Esophagus muscularis mucosa (tissue), 4 donors: ENCODE results near the gene ZNF366. TPM values are rescaled to one million over a fixed set of nuclear protein-coding genes. Genes with fewer than 3 reads are reported as not detected.
A peak's percentile ranks its signal among the peaks of the same experiment; 100 is the strongest.

ENCODE experiments used
- DNase-seq: peaks from one replicate; pipeline ENCODE4 v3.0.0-alpha.2; 2017; ENCODE audit errors: extremely low spot score
- H3K27ac ChIP-seq, 4 donors: fragments of 200-600 bp; sonication (generic); replicated peaks in 1 of 4; 1 replicate in 3 of 4; 2 replicates in 1 of 4; pipeline ENCODE4 v1.5.1; 2016 to 2019; ENCODE audit warnings: mild to moderate bottlenecking in 1 of 4
- H3K27me3 ChIP-seq, 4 donors: fragments of 200-600 bp; sonication (generic); one replicate each; pipeline versions ENCODE4 v1.5.1 to v1.6.0; 2016 to 2019
- H3K36me3 ChIP-seq, 4 donors: fragments of 200-600 bp; sonication (generic); one replicate each; pipeline ENCODE4 v1.5.1; 2016 to 2019
- H3K4me1 ChIP-seq, 4 donors: fragments of 200-600 bp; sonication (generic); one replicate each; pipeline ENCODE4 v1.5.1; 2016 to 2019
- H3K4me3 ChIP-seq, 4 donors: fragments of 200-600 bp; sonication (generic); 1 replicate in 2 of 4; 2 replicates in 2 of 4; pipeline ENCODE4 v1.5.1; 2016 to 2019; ENCODE audit warnings: mild to moderate bottlenecking in 4 of 4, moderate library complexity in 1 of 4
- H3K9me3 ChIP-seq, 4 donors: fragments of 200-600 bp; sonication (generic); 1 replicate in 3 of 4; 2 replicates in 1 of 4; pipeline ENCODE4 v1.5.1; 2016 to 2019
- EP300 ChIP-seq: sonication (generic); formaldehyde crosslinking; IDR thresholded peaks from one replicate; pipeline ENCODE4 v1.6.1; 2017; ENCODE audit warnings: antibody characterized with exemption
- POLR2A ChIP-seq: fragments of 450-650 bp; IDR thresholded peaks from one replicate; pipeline ENCODE4 v1.6.1; 2017; ENCODE audit warnings: antibody characterized with exemption, moderate library complexity, mild to moderate bottlenecking, low read depth
- POLR2AphosphoS5 ChIP-seq, 2 donors: sonication (generic); formaldehyde crosslinking; IDR thresholded peaks; one replicate each; pipeline ENCODE4 v1.6.1; 2017; ENCODE audit warnings: antibody characterized with exemption in 2 of 2
- WGBS: methylation state at CpG from one replicate; pipeline ENCODE4 v1.1.5; 2018; 5-methylcytosine and 5-hydroxymethylcytosine counted together
- intact Hi-C: fragments of 100-400 bp; cut with DNase I; formaldehyde crosslinking; loops from one replicate; pipeline ENCODE4 v1.15.1; 2023
- total RNA-seq, 4 donors: library from RNA; depleted of rRNA; stranded (reverse); fragments of >200 nt; gene quantifications; one replicate each; pipeline versions ENCODE4 v1.1.0 to v1.2.1, GENCODE V29; 2016
- TF ChIP-seq, protein P1 (sequence below), 3 experiments: fragments of 200-600 bp in 2 of 3; fragments of 450-650 bp in 1 of 3; sonication (generic) in 2 of 3; IDR thresholded peaks; one replicate each; pipeline ENCODE4 v1.5.1; 2017 to 2019; ENCODE audit warnings: antibody characterized with exemption in 3 of 3, mild to moderate bottlenecking in 2 of 3, moderate library complexity in 1 of 3

Gene ZNF366
- total RNA-seq, 4 donors from 2014 or later = 3.1 to 11.1 (median 5.0) TPM

- 92% methylated on average over 4 of the region's 4 CpGs for WGBS
- no peak for TF ChIP-seq POLR2AphosphoS5 (IDR thresholded peaks at IDR 0.05)
- H3K9me3 ChIP-seq = no peaks in the 10 kb centered on the region
- peaks cover 14 to 70% (median 65%) of the 10 kb centered on the region in 4 donors for H3K4me1 ChIP-seq
- H3K27me3 ChIP-seq = no peaks in the 10 kb centered on the region
- no peak for DNase-seq
- H3K27ac ChIP-seq = peak overlapping the region; percentile 22 to 63 (median 45)
- intact Hi-C loops = no loop called here
- no peak overlapping the region for H3K4me3 ChIP-seq
- peaks cover 0 to 20% (median 0%) of the 10 kb centered on the region in 4 donors for H3K36me3 ChIP-seq
Observed at GRCh38 chr5:72439192-72439591, 68.0 kb downstream of the ZNF366 start.

GRCh38 chr5:72438141-72438540 is 69.1 kb downstream of the ZNF366 start:
- H3K9me3 ChIP-seq = no peaks in the 10 kb centered on the region
- no peaks in the 10 kb centered on the region for H3K27me3 ChIP-seq
- no peak for DNase-seq
- intact Hi-C loops = no loop called here
- H3K36me3 ChIP-seq = peaks cover 0 to 9% (median 0%) of the 10 kb centered on the region in 4 donors
- TF ChIP-seq, protein P1, sequence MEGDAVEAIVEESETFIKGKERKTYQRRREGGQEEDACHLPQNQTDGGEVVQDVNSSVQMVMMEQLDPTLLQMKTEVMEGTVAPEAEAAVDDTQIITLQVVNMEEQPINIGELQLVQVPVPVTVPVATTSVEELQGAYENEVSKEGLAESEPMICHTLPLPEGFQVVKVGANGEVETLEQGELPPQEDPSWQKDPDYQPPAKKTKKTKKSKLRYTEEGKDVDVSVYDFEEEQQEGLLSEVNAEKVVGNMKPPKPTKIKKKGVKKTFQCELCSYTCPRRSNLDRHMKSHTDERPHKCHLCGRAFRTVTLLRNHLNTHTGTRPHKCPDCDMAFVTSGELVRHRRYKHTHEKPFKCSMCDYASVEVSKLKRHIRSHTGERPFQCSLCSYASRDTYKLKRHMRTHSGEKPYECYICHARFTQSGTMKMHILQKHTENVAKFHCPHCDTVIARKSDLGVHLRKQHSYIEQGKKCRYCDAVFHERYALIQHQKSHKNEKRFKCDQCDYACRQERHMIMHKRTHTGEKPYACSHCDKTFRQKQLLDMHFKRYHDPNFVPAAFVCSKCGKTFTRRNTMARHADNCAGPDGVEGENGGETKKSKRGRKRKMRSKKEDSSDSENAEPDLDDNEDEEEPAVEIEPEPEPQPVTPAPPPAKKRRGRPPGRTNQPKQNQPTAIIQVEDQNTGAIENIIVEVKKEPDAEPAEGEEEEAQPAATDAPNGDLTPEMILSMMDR (IDR thresholded peaks at IDR 0.05) = no peak
- no peak for TF ChIP-seq POLR2A
- TF ChIP-seq POLR2AphosphoS5 (IDR thresholded peaks at IDR 0.05) = no peak
- no peak for TF ChIP-seq EP300
- 89% methylated on average over 3 of the region's 3 CpGs for WGBS
- H3K4me3 ChIP-seq = no peak overlapping the region
- H3K4me1 ChIP-seq = peaks cover 23 to 71% (median 69%) of the 10 kb centered on the region in 4 donors
- H3K27ac ChIP-seq = no peak overlapping the region

DNA sequence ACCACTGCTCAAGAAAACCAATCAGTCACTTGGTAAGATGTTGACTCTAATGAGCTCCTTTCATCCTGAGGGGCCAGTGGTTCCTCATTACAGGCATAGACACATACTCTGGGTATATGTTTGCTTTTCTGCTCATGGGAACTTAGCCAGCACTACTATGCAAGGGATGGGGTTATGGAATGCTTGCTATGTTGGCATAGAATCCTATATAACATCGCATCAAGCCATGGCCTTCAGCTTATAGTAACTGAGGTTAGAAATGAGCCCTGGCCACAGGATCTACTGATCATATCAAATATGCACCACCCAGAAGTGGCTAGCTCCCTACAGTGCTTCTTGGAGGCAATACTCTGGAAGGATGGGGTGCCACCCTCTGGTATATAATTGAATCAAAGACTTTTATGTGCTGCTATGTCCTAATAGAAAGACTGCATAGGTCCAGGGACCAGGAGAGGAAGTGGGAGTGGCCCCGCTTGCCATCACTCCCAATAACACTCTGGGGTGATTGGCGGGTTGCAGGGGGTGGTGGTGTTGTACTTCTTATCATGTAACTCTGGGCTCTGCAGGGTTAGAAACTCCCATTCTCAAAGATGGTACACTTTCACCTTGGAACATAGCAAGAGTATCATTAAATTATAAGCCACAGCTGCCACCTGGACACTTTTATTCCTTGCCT is 70.3 kb downstream of the ZNF366 start:
- H3K27ac ChIP-seq = peak overlapping the region in 2 of 4 donors; percentile 5 to 80
- WGBS = 100% methylated on average over 3 of the region's 3 CpGs

DNA sequence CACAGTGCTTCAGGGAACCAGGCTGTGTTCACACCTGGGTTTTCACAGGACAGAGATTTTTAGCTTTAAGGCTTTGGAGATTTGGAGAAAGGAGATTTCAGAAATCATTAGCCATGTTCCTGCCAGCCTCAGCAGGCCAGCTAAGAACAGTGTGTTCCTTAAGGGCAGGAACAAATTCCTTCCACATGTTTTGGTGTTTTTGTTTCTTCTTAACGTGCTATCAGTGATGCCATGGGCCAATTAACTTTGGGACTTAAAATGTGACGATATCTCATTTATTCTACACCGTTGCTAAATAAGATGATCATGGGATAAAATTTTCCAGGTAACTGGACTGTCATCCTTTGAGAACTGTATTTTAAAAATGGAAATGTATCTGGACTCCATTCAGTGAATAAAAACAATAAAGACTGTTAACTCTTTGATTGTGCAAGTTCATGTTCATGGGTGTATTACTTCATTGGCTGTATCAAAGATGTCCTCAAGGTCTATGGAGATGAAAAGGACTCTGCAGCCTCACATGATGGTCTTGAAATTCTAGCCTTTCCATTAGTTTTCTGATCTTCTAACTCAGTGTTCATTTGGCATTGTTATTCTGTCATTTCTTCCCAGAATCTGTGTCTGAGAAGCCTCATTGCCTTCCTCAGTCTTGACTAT is 72.3 kb downstream of the ZNF366 start:
- Histone ChIP-seq H3K4me1 (peaks cover 25 to 52% (median 51%) of the 10 kb centered on the region in 4 donors), H3K27me3 (no peaks in the 10 kb centered on the region), H3K4me3 (no peak overlapping the region), H3K36me3 (no peaks in the 10 kb centered on the region), H3K27ac (peak overlapping the region; percentile 67 to 80 (median 77)), H3K9me3 (no peaks in the 10 kb centered on the region)
- intact Hi-C loops = no loop called here
- peak; percentile 72 to 78 for TF ChIP-seq POLR2AphosphoS5 (IDR thresholded peaks at IDR 0.05)
- TF ChIP-seq, protein P1 (IDR thresholded peaks at IDR 0.05) = no peak
- TF ChIP-seq POLR2A = no peak
- TF ChIP-seq EP300 = peak; percentile 58
- DNase-seq = no peak
- 60% methylated on average over 3 of the region's 3 CpGs for WGBS

More for the DNA sequence above, 70.3 kb downstream of the ZNF366 start:
- intact Hi-C loops = no loop called here
- H3K9me3 ChIP-seq = no peaks in the 10 kb centered on the region
- no peak overlapping the region for H3K4me3 ChIP-seq
- no peak for TF ChIP-seq POLR2A
- TF ChIP-seq EP300 = no peak
- no peak for TF ChIP-seq POLR2AphosphoS5 (IDR thresholded peaks at IDR 0.05)
- TF ChIP-seq, protein P1 (IDR thresholded peaks at IDR 0.05) = no peak
- H3K36me3 ChIP-seq = no peaks in the 10 kb centered on the region
- peaks cover 25 to 71% (median 71%) of the 10 kb centered on the region in 4 donors for H3K4me1 ChIP-seq
- DNase-seq = no peak
- no peaks in the 10 kb centered on the region for H3K27me3 ChIP-seq

- Histone ChIP-seq H3K9me3 (no peaks in the 10 kb centered on the region), H3K4me1 (peaks cover 25 to 45% (median 44%) of the 10 kb centered on the region in 4 donors), H3K36me3 (no peaks in the 10 kb centered on the region), H3K4me3 (no peak overlapping the region), H3K27me3 (no peaks in the 10 kb centered on the region), H3K27ac (peak overlapping the region; percentile 67 to 80 (median 77))
- WGBS = 44% methylated on average over 5 of the region's 5 CpGs
- TF ChIP-seq POLR2AphosphoS5 (IDR thresholded peaks at IDR 0.05) = no peak
- TF ChIP-seq EP300 = no peak
- no peak for TF ChIP-seq POLR2A
- TF ChIP-seq, protein P1 (IDR thresholded peaks at IDR 0.05) = no peak
- DNase-seq = no peak
- intact Hi-C loops = no loop called here
Observed at GRCh38 chr5:72434056-72434780, 73.0 kb downstream of the ZNF366 start.
